Ascending aorta (tissue), 2 donors: ENCODE data around the gene LTA4H. TPM values are rescaled to one million over a fixed set of nuclear protein-coding genes. Genes with fewer than 3 reads are reported as not detected.

Experiments used
- DNase-seq, 2 donors: peaks; one replicate each; pipeline ENCODE4 v3.0.0-alpha.2; 2019; ENCODE audit warnings: low spot score in 2 of 2
- H3K27ac ChIP-seq, 2 donors: fragments of 200-600 bp; sonication (generic); one replicate each; pipeline ENCODE4 v1.5.1; 2016 to 2017; ENCODE audit warnings: mild to moderate bottlenecking in 1 of 2
- H3K27me3 ChIP-seq: fragments of 200-600 bp; sonication (generic); one replicate; pipeline ENCODE4 v1.5.1; 2017
- H3K36me3 ChIP-seq, 2 donors: fragments of 200-600 bp; sonication (generic); one replicate each; pipeline ENCODE4 v1.5.1; 2016
- H3K4me1 ChIP-seq, 2 donors: fragments of 200-600 bp; sonication (generic); one replicate each; pipeline ENCODE4 v1.5.1; 2016 to 2017; ENCODE audit warnings: mild to moderate bottlenecking in 1 of 2
- H3K4me3 ChIP-seq, 2 donors: fragments of 200-600 bp; sonication (generic); one replicate each; pipeline ENCODE4 v1.5.1; 2016 to 2017; ENCODE audit warnings: mild to moderate bottlenecking in 1 of 2
- H3K9me3 ChIP-seq, 2 donors: fragments of 200-600 bp; sonication (generic); one replicate each; pipeline ENCODE4 v1.5.1; 2016
- CTCF ChIP-seq, 3 experiments: fragments of 200-600 bp in 2 of 3; fragments of 450-650 bp in 1 of 3; sonication (generic) in 2 of 3; IDR thresholded peaks; one replicate each; pipeline ENCODE4 v1.5.1; 2016 to 2019; ENCODE audit warnings: antibody characterized with exemption in 3 of 3, mild to moderate bottlenecking in 1 of 3, moderate library complexity in 1 of 3
- intact Hi-C: fragments of 100-400 bp; cut with DNase I; formaldehyde crosslinking; loops from one replicate; pipeline ENCODE4 v1.15.1; 2023
- total RNA-seq: library from RNA; depleted of rRNA; stranded (reverse); fragments of >200 nt; gene quantifications from one replicate; pipeline ENCODE4 v1.1.0, GENCODE V29; 2016

LTA4H gene
- total RNA-seq, 1 donor from 2014 or later, result 47.3 TPM

DNA sequence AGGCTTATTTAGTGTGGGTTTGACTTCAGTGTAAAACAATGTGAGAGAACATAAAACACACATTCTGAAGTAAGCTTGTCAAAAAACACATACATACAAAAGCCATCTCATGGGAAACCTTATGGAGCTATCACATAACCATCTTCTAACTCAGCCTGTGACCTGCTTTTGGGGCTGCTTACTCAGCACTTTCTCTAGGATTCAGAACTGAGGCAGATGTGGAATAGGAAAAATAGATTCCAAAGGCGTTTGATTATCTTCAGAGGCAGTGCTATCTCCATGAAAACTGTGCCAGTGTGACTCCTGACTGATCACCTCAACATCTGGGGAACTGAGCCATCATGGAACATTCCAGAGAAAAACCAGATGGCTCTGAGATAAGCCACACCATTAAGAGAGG lies 52.8 kb downstream of the LTA4H start:
- H3K4me3 ChIP-seq, result no peak overlapping the region
- no peak for DNase-seq
- H3K4me1 ChIP-seq, result no peaks in the 10 kb centered on the region
- intact Hi-C loops, result no loop called here
- no peak overlapping the region for H3K27ac ChIP-seq
- H3K9me3 ChIP-seq, result no peaks in the 10 kb centered on the region
- TF ChIP-seq CTCF (IDR thresholded peaks at IDR 0.05), result no peak
- H3K27me3 ChIP-seq, result no peaks in the 10 kb centered on the region
- H3K36me3 ChIP-seq, result no peaks in the 10 kb centered on the region

DNA sequence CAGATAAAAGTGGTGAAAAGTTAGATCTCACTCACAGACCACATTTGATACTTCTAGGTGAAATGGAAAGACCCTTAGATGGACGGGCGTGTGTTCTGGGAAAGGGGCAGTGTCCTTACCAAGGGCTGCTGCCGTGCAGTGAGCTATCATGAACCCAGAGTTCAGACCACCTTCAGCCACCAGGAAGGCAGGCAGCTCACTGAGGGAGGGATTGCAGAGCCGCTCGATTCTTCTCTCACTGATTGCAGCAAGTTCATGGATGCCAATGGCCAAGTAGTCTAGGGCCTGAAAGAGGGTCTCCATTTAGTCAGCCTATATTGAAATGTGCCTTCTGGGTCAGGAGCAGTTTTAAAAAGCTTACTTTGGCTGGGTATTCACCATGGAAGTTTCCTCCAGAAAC lies 55.0 kb downstream of the LTA4H start:
- Histone ChIP-seq H3K9me3 (no peaks in the 10 kb centered on the region), H3K27ac (no peak overlapping the region), H3K4me1 (no peaks in the 10 kb centered on the region), H3K27me3 (no peaks in the 10 kb centered on the region), H3K4me3 (no peak overlapping the region), H3K36me3 (no peaks in the 10 kb centered on the region)
- intact Hi-C loops, result no loop called here
- DNase-seq, result no peak
- no peak for TF ChIP-seq CTCF (IDR thresholded peaks at IDR 0.05)

DNA sequence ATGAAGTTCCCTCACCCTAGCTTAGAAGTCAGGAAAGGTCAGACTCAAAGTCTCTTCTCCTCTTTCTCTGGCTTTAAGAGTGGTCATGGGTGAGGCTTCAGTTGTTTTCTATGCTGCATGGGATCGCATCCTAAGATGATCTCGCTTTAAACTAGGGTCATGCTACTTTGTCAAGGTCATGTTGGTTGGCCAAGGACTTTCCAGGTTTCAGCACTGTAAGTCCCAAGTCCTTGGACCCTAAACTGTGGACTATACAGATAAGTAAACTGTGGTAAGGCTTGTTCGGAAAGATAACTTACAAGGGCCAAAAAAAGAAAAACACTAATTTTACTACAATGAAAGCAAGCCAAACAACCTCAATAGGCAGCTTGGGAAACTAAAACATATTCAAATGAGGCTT lies 56.6 kb downstream of the LTA4H start:
- no peaks in the 10 kb centered on the region for H3K9me3 ChIP-seq

GRCh38 chr12:95978351-95978750 lies 57.0 kb downstream of the LTA4H start:
- Histone ChIP-seq H3K27ac (no peak overlapping the region), H3K27me3 (no peaks in the 10 kb centered on the region), H3K9me3 (no peaks in the 10 kb centered on the region), H3K4me1 (no peaks in the 10 kb centered on the region), H3K4me3 (no peak overlapping the region), H3K36me3 (no peaks in the 10 kb centered on the region)
- DNase-seq, result no peak
- TF ChIP-seq CTCF (IDR thresholded peaks at IDR 0.05), result no peak
- intact Hi-C loops, result no loop called here

More for the DNA sequence above, 56.6 kb downstream of the LTA4H start:
- H3K27ac ChIP-seq, result no peak overlapping the region
- no peaks in the 10 kb centered on the region for H3K27me3 ChIP-seq
- TF ChIP-seq CTCF (IDR thresholded peaks at IDR 0.05), result no peak
- no peaks in the 10 kb centered on the region for H3K36me3 ChIP-seq
- H3K4me1 ChIP-seq, result no peaks in the 10 kb centered on the region
- H3K4me3 ChIP-seq, result no peak overlapping the region
- DNase-seq, result no peak
- intact Hi-C loops, result no loop called here

DNA sequence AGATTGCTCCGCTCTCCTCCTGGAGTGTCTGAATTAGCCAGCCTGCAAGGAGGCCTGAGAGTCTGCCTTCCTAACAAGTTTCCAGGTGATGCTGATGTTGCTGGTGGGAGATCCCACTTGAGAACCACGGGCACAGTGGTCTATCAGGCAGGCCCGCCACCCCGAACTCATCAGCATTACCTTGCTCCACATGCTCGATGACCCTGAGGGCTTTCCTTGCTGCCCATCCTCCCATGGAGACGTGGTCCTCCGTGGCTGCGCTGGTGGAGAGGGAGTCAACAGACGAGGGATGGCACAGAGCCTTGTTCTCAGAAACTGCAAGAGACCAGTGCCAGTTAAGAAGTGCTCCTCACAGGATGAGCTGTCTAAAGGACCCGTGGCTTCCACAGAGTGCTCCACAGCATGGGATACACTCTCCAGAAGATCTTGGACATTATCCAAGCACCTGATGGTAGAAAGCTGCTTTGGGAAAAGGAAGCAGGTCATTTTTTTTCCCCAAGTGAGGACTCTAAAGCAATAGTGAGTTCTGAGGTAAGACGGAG lies 57.6 kb downstream of the LTA4H start:
- no peak for DNase-seq
- H3K4me3 ChIP-seq, result no peak overlapping the region
- H3K36me3 ChIP-seq, result no peaks in the 10 kb centered on the region
- H3K9me3 ChIP-seq, result no peaks in the 10 kb centered on the region
- H3K27me3 ChIP-seq, result no peaks in the 10 kb centered on the region
- TF ChIP-seq CTCF (IDR thresholded peaks at IDR 0.05), result no peak
- intact Hi-C loops, result no loop called here
- H3K27ac ChIP-seq, result no peak overlapping the region
- no peaks in the 10 kb centered on the region for H3K4me1 ChIP-seq

DNA sequence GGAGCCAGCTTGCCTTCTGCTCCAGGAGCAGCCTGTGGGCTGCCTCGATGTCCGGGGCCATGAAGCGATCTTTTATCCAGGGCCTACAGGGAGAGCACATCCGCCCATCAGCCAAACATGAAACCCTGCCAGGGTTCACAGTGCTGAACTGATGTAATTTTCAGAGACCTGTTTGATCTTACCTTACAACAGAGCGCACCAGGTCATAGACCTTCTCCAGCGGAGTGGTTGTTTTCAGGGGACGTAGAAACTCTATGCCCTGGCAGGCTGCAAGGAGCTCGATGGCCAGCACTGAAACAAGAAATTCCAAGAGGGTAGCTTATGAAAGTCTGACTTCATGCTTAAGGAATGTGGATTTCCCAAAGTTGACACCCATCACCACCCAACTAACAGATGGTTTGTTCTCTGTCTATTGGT lies 59.0 kb downstream of the LTA4H start:
- no peaks in the 10 kb centered on the region for H3K9me3 ChIP-seq
- H3K27ac ChIP-seq, result no peak overlapping the region
- no peaks in the 10 kb centered on the region for H3K27me3 ChIP-seq
- intact Hi-C loops, result no loop called here
- no peaks in the 10 kb centered on the region for H3K36me3 ChIP-seq
- H3K4me1 ChIP-seq, result no peaks in the 10 kb centered on the region
- no peak for DNase-seq
- H3K4me3 ChIP-seq, result no peak overlapping the region
- no peak for TF ChIP-seq CTCF (IDR thresholded peaks at IDR 0.05)
